HG03342 (cell line): ENCODE results near the gene SNRNP48.
A peak's percentile ranks its signal among the peaks of the same experiment; 100 is the strongest.

Experiments used
- ATAC-seq: cut with Tn5 transposase; IDR thresholded peaks from one replicate; pipeline ENCODE4 v1.9.1; 2021; ENCODE audit warnings: mild to moderate bottlenecking, moderate library complexity; ENCODE audit not compliant: unreplicated experiment

SNRNP48 gene

GRCh38 chr6:7640016-7640415, 50.0 kb downstream of the SNRNP48 start:
- no peak for ATAC-seq

GRCh38 chr6:7640607-7641577, 50.9 kb downstream of the SNRNP48 start:
- ATAC-seq, result no peak

GRCh38 chr6:7642791-7643190, 52.8 kb downstream of the SNRNP48 start:
- ATAC-seq, result no peak

GRCh38 chr6:7644417-7644816, 54.4 kb downstream of the SNRNP48 start:
- no peak for ATAC-seq

GRCh38 chr6:7646394-7646793, 56.4 kb downstream of the SNRNP48 start:
- no peak for ATAC-seq

- ATAC-seq, result peak; percentile 68
Measured at GRCh38 chr6:7647504-7647903, 57.5 kb downstream of the SNRNP48 start.

- no peak for ATAC-seq
Measured at GRCh38 chr6:7649037-7649810, 59.2 kb downstream of the SNRNP48 start.

GRCh38 chr6:7650878-7651277, 60.9 kb downstream of the SNRNP48 start:
- no peak for ATAC-seq

GRCh38 chr6:7652957-7653356, 63.0 kb downstream of the SNRNP48 start:
- no peak for ATAC-seq

GRCh38 chr6:7656355-7656754, 66.4 kb downstream of the SNRNP48 start:
- ATAC-seq, result no peak

GRCh38 chr6:7658543-7658942, 68.5 kb downstream of the SNRNP48 start:
- ATAC-seq, result no peak

- ATAC-seq, result no peak
Measured at GRCh38 chr6:7661364-7661763, 71.4 kb downstream of the SNRNP48 start.
